ENCODE data around the gene ICAM2.

GRCh38 chr17:63956296-63956920 lies 64.0 kb downstream of the ICAM2 start:
- TF ChIP-seq CTCF (IDR thresholded peaks at IDR 0.05) (no peak), POLR2A (IDR thresholded peaks at IDR 0.05) (no peak)
